Esophagus squamous epithelium (tissue), 5 donors: Measurements from ENCODE around the gene RBPMS2. TPM values are rescaled to one million over a fixed set of nuclear protein-coding genes. Genes with fewer than 3 reads are reported as not detected.
"Not testable (repeated sequence)": the region's sequence is repeated elsewhere in the genome, so short reads cannot be mapped to it uniquely, and the experiment has no call there.

Experiments
- DNase-seq: peaks from one replicate; lab custom pipeline; 2025; lab: John Stamatoyannopoulos, UW
- H3K27ac ChIP-seq, 4 donors: fragments of 200-600 bp; sonication (generic); one replicate each; pipeline ENCODE4 v1.5.1; 2016 to 2019; ENCODE audit warnings: mild to moderate bottlenecking in 1 of 4
- H3K27me3 ChIP-seq, 4 donors: fragments of 200-600 bp; sonication (generic); 1 replicate in 3 of 4; 2 replicates in 1 of 4; pipeline versions ENCODE4 v1.5.1 to v1.6.0; 2017 to 2021; ENCODE audit warnings: antibody characterized with exemption in 1 of 4
- H3K36me3 ChIP-seq, 3 donors: fragments of 200-600 bp; sonication (generic); one replicate each; pipeline ENCODE4 v1.5.1; 2016 to 2019
- H3K4me1 ChIP-seq, 3 donors: fragments of 200-600 bp; sonication (generic); one replicate each; pipeline ENCODE4 v1.5.1; 2017 to 2019
- H3K4me3 ChIP-seq, 4 donors: fragments of 200-600 bp; sonication (generic); 1 replicate in 3 of 4; 2 replicates in 1 of 4; pipeline ENCODE4 v1.5.1; 2016 to 2019; ENCODE audit warnings: mild to moderate bottlenecking in 2 of 4, moderate library complexity in 1 of 4
- H3K9me3 ChIP-seq, 3 donors: fragments of 200-600 bp; sonication (generic); one replicate each; pipeline ENCODE4 v1.5.1; 2016 to 2019
- POLR2A ChIP-seq, 4 donors: fragments of 450-650 bp; IDR thresholded peaks; one replicate each; pipeline ENCODE4 v1.6.1; 2017; ENCODE audit warnings: antibody characterized with exemption in 4 of 4, mild to moderate bottlenecking in 4 of 4, moderate library complexity in 3 of 4
- WGBS, 2 donors: methylation state at CpG; one replicate each; pipeline ENCODE4 v1.1.5; 2018; 5-methylcytosine and 5-hydroxymethylcytosine counted together
- intact Hi-C: fragments of 100-400 bp; cut with DNase I; formaldehyde crosslinking; loops from one replicate; pipeline ENCODE4 v1.15.0; 2022
- total RNA-seq, 4 donors: library from RNA; depleted of rRNA; stranded (reverse); fragments of >200 nt; gene quantifications; one replicate each; pipeline ENCODE4 v1.1.0, GENCODE V29; 2016
- TF ChIP-seq, protein P1 (sequence below), 6 experiments: fragments of 450-650 bp in 4 of 6; fragments of 200-600 bp in 2 of 6; sonication (generic) in 2 of 6; IDR thresholded peaks; one replicate each; pipeline ENCODE4 v1.5.1; 2016 to 2019; ENCODE audit warnings: antibody characterized with exemption in 6 of 6, mild to moderate bottlenecking in 4 of 6, moderate library complexity in 4 of 6
- donor health status: DM: yes; HTN: yes; CAD: no.

RBPMS2 gene
- total RNA-seq = 1 to 10 TPM in 2 of 4 donors, under 1 TPM in 1, not detected in 1; 0.75 to 5.0 (median 1.3) TPM

DNA sequence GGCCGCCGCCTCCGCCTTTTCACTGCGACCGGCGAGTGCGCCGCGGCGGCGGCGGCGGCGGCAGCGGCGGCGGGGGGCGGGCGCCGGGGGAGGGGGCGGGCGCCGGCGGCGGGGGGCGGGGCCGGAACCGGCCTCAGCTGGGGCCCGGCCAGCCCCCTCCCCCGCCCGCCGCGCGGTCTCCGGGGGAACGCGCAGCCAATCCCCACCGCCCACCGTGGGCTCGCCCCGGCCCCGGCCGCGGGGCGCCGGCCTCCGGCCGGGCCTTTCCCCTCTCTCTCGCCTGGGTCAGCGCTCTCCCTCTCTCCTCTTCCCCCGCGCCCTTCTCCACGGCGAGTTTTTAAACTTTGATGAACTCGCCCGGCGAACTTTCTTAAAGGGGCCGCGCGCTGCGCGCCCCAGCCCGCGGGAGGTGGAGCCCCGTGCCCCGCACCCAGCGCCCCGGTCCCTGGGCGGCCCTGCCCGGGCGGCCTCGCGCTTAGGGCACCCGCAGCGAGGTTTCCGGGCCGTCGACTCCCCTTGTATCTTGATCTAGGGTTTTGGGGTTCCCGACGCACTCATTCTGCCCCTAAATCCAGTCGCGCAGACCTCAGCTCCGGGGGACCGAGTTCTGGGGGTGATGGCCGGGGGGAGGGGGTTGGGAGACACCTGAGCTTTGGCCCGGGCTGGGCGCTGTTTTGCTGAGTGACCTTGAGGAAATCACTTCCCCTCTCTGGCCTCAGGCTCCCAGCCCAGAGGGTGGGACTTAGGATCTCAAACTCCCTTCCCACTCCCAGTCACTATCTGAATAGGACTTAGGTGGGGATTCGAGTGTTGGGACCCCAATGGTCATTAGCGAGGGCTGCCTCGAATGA, at the start of gene RBPMS2:
Gene RBPMS2 (minus strand): TSS at position 39 of the 851 bp plus-strand sequence. CDS start 270 bp downstream, outside the sequence.
- DNase-seq = no peak

GRCh38 chr15:64824929-64825430, 49.6 kb upstream of the RBPMS2 start:
- intact Hi-C loops = no loop called here
- Histone ChIP-seq H3K4me1 (peaks cover 17 to 30% (median 18%) of the 10 kb centered on the region in 3 donors), H3K9me3 (no peaks in the 10 kb centered on the region), H3K4me3 (peak overlapping the region; percentile 32 to 68 (median 50)), H3K27ac (peak overlapping the region in 3 of 4 donors; percentile 62 to 86 (median 67)), H3K36me3 (no peaks in the 10 kb centered on the region), H3K27me3 (peaks cover 0 to 7% (median 0%) of the 10 kb centered on the region in 4 donors)
- 2 to 3% methylated on average over 13 to 15 of the region's 17 CpGs for WGBS, 2 donors
- no peak for DNase-seq
- TF ChIP-seq, protein P1, sequence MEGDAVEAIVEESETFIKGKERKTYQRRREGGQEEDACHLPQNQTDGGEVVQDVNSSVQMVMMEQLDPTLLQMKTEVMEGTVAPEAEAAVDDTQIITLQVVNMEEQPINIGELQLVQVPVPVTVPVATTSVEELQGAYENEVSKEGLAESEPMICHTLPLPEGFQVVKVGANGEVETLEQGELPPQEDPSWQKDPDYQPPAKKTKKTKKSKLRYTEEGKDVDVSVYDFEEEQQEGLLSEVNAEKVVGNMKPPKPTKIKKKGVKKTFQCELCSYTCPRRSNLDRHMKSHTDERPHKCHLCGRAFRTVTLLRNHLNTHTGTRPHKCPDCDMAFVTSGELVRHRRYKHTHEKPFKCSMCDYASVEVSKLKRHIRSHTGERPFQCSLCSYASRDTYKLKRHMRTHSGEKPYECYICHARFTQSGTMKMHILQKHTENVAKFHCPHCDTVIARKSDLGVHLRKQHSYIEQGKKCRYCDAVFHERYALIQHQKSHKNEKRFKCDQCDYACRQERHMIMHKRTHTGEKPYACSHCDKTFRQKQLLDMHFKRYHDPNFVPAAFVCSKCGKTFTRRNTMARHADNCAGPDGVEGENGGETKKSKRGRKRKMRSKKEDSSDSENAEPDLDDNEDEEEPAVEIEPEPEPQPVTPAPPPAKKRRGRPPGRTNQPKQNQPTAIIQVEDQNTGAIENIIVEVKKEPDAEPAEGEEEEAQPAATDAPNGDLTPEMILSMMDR (IDR thresholded peaks at IDR 0.05) = no peak
- no peak for TF ChIP-seq POLR2A (IDR thresholded peaks at IDR 0.05)

More for the DNA sequence above, at the start of gene RBPMS2:
- peaks cover 0 to 45% (median 0%) of the 10 kb centered on the region in 4 donors for H3K27me3 ChIP-seq
- WGBS, 2 donors = 0% methylated on average over 1 to 5 of the region's 90 CpGs
- peak within 1 kb of the TSS; percentile 69 to 91 (median 80) for H3K27ac ChIP-seq
- TF ChIP-seq, protein P1 (IDR thresholded peaks at IDR 0.05) = no peak
- TF ChIP-seq POLR2A (IDR thresholded peaks at IDR 0.05) = peak in 1 of 4 donors; percentile 20
- intact Hi-C loops = no loop called here
- H3K9me3 ChIP-seq = no peaks in the 10 kb centered on the region
- no peaks in the 10 kb centered on the region for H3K36me3 ChIP-seq
- H3K4me1 ChIP-seq = peaks cover 0 to 24% (median 5%) of the 10 kb centered on the region in 3 donors
- H3K4me3 ChIP-seq = peak within 1 kb of the TSS; percentile 50 to 86 (median 65)

- Histone ChIP-seq H3K4me1 (peaks cover 0 to 8% (median 0%) of the 10 kb centered on the region in 3 donors), H3K27ac (no peak overlapping the region), H3K4me3 (no peak overlapping the region), H3K9me3 (no peaks in the 10 kb centered on the region), H3K27me3 (no peaks in the 10 kb centered on the region), H3K36me3 (peaks cover 0 to 7% (median 0%) of the 10 kb centered on the region in 3 donors)
- 90 to 100% methylated on average over 2 to 6 of the region's 13 CpGs for WGBS, 2 donors
- TF ChIP-seq POLR2A (IDR thresholded peaks at IDR 0.05) = no peak
- TF ChIP-seq, protein P1 (IDR thresholded peaks at IDR 0.05) = no peak
- intact Hi-C loops = no loop called here
- DNase-seq = no peak
Measured at GRCh38 chr15:64816452-64816851, 41.1 kb upstream of the RBPMS2 start.

GRCh38 chr15:64814965-64815364, 39.6 kb upstream of the RBPMS2 start:
- H3K36me3 ChIP-seq, H3K27me3 ChIP-seq, H3K27ac ChIP-seq, DNase-seq, H3K4me3 ChIP-seq, H3K9me3 ChIP-seq, intact Hi-C loops: not testable (repeated sequence)
- H3K4me1 ChIP-seq = peaks cover 0 to 19% (median 4%) of the 10 kb centered on the region in 3 donors
- 69 to 80% methylated on average over 4 of the region's 4 CpGs for WGBS, 2 donors

- H3K9me3 ChIP-seq, H3K27me3 ChIP-seq, H3K27ac ChIP-seq, intact Hi-C loops, H3K4me3 ChIP-seq, DNase-seq, H3K36me3 ChIP-seq: not testable (repeated sequence)
- 92 to 97% methylated on average over 7 to 8 of the region's 8 CpGs for WGBS, 2 donors
- peaks cover 0 to 21% (median 5%) of the 10 kb centered on the region in 3 donors for H3K4me1 ChIP-seq
Measured at GRCh38 chr15:64814283-64814682, 38.9 kb upstream of the RBPMS2 start.

- Histone ChIP-seq H3K9me3 (no peaks in the 10 kb centered on the region), H3K4me1 (peaks cover 0 to 21% (median 5%) of the 10 kb centered on the region in 3 donors), H3K36me3 (peaks cover 0 to 4% (median 0%) of the 10 kb centered on the region in 3 donors), H3K27ac (no peak overlapping the region), H3K4me3 (no peak overlapping the region), H3K27me3 (no peaks in the 10 kb centered on the region)
- WGBS, 2 donors = 68 to 79% methylated on average over 6 of the region's 6 CpGs
- TF ChIP-seq, protein P1 (IDR thresholded peaks at IDR 0.05) = no peak
- TF ChIP-seq POLR2A (IDR thresholded peaks at IDR 0.05) = no peak
- no peak for DNase-seq
- intact Hi-C loops = no loop called here
Measured at GRCh38 chr15:64813075-64813474, 37.7 kb upstream of the RBPMS2 start.
